GM12878 (cell line): ENCODE measurements around the gene PTPN2. TPM values are rescaled to one million over a fixed set of nuclear protein-coding genes. Genes with fewer than 3 reads are reported as not detected.

Experiments
- ATAC-seq: fragments of 200-7000 bp; cut with Tn5 transposase; 3 replicates; pipeline ENCODE4 v1.9.1; 2020; ENCODE audit warnings: mild to moderate bottlenecking, moderate library complexity
- BruUV-seq: library from RNA; stranded (reverse); fragments of 400-500 nt; replicated peaks from 2 replicates; lab custom pipeline; 2021; lab: Mats Ljungman, UMichigan
- CTCF ChIA-PET: fragments of 300-600 bp; sonication (Branson Sonifier 250); formaldehyde crosslinking; extraction: SDS; loops from one replicate; lab custom pipeline; 2021; ENCODE audit warnings: inconsistent platforms; lab: Yijun Ruan, JAX
- POLR2A ChIA-PET: fragments of 350-600 bp; formaldehyde crosslinking; extraction: SDS; loops from one replicate; lab custom pipeline; 2021; ENCODE audit warnings: inconsistent platforms; lab: Charles Lee
- RAD21 ChIA-PET: fragments of 300-600 bp; sonication (Branson Sonifier 250); formaldehyde crosslinking; loops from one replicate; lab custom pipeline; 2023; ENCODE audit warnings: antibody characterized with exemption; ENCODE audit not compliant: unreplicated experiment; lab: Charles Lee
- SMC1A ChIA-PET: fragments of 300-600 bp; sonication (Branson Sonifier 250); formaldehyde crosslinking; loops from one replicate; lab custom pipeline; 2023; ENCODE audit not compliant: unreplicated experiment, uncharacterized antibody; lab: Charles Lee
- DNase-seq: peaks from one replicate; pipeline ENCODE4 v3.0.0-alpha.2; 2011; ENCODE audit warnings: low read depth, low spot score
- FAIRE-seq: peaks from 3 replicates; lab custom pipeline; 2011; peaks lifted over from hg19 to GRCh38; lab: Jason Lieb, UNC
- H2AFZ ChIP-seq: 2 replicates; pipeline ENCODE4 v1.6.0; 2011; ENCODE audit warnings: low read depth, low read length, control low read depth; ENCODE audit not compliant: control insufficient read depth
- H3K27ac ChIP-seq: 2 replicates; pipeline ENCODE4 v1.5.1; 2011; ENCODE audit warnings: control low read depth; ENCODE audit not compliant: control insufficient read depth, insufficient read depth
- H3K27me3 ChIP-seq, 2 experiments: replicated peaks in 1 of 2; 2 replicates each; pipeline versions ENCODE4 v1.6.0 to v1.6.1; 2011; ENCODE audit warnings: low read length in 1 of 2; ENCODE audit not compliant: control insufficient read depth in 2 of 2, insufficient read depth in 2 of 2
- H3K36me3 ChIP-seq, 2 experiments: 2 replicates each; pipeline ENCODE4 v1.5.1; 2011; ENCODE audit warnings: low read length in 1 of 2; ENCODE audit not compliant: control insufficient read depth in 2 of 2, insufficient read depth in 2 of 2
- H3K4me1 ChIP-seq: 2 replicates; pipeline ENCODE4 v1.6.1; 2011; ENCODE audit warnings: mild to moderate bottlenecking, low read length, moderate library complexity, mixed read lengths; ENCODE audit not compliant: control insufficient read depth, insufficient read depth
- H3K4me2 ChIP-seq: 2 replicates; pipeline ENCODE4 v1.6.0; 2011; ENCODE audit warnings: control low read depth; ENCODE audit not compliant: control insufficient read depth, insufficient read depth
- H3K4me3 ChIP-seq: fragments of 200-600 bp; sonication (generic); 2 replicates; pipeline ENCODE4 v1.5.1; 2016
- H3K79me2 ChIP-seq: 2 replicates; pipeline ENCODE4 v1.6.0; 2011; ENCODE audit warnings: low read length; ENCODE audit not compliant: control insufficient read depth, insufficient read depth
- H3K9ac ChIP-seq: 2 replicates; pipeline ENCODE4 v1.8.0; 2011; ENCODE audit warnings: low read length, control low read depth, mixed read lengths; ENCODE audit not compliant: control insufficient read depth, insufficient read depth
- H3K9me3 ChIP-seq: replicated peaks from 3 replicates; pipeline ENCODE4 v1.5.1; 2011; ENCODE audit warnings: mild to moderate bottlenecking, low read length; ENCODE audit not compliant: control insufficient read depth, insufficient read depth
- H4K20me1 ChIP-seq: 2 replicates; pipeline ENCODE4 v1.6.0; 2011; ENCODE audit not compliant: control insufficient read depth, insufficient read depth
- ASH2L ChIP-seq: fragments of 300-600, 200-600 bp; sonication (generic); IDR thresholded peaks from 2 replicates; pipeline ENCODE4 v1.6.1; 2017; ENCODE audit warnings: low read depth, mild to moderate bottlenecking, borderline replicate concordance
- BACH1 ChIP-seq: fragments of 450-650 bp; IDR thresholded peaks from 2 replicates; pipeline ENCODE4 v1.6.1; 2017; ENCODE audit warnings: mild to moderate bottlenecking, borderline replicate concordance
- EGR1 ChIP-seq, 2 experiments: IDR thresholded peaks; 1 replicate in 1 of 2; 2 replicates in 1 of 2; pipeline ENCODE4 v1.6.1; 2011 to 2012; ENCODE audit warnings: low read depth in 2 of 2, low read length in 2 of 2, borderline replicate concordance in 1 of 2, mild to moderate bottlenecking in 1 of 2, moderate library complexity in 1 of 2
- PKNOX1 ChIP-seq: fragments of 450-650 bp; IDR thresholded peaks from 2 replicates; pipeline ENCODE4 v1.6.1; 2016; ENCODE audit warnings: mild to moderate bottlenecking
- RFX5 ChIP-seq: IDR thresholded peaks from 2 replicates; pipeline ENCODE4 v1.6.1; 2011; ENCODE audit warnings: low read depth, low read length, improper control_type of control experiment
- USF2 ChIP-seq: IDR thresholded peaks from 2 replicates; pipeline ENCODE4 v1.6.1; 2011; ENCODE audit warnings: low read depth, low read length, improper control_type of control experiment, borderline replicate concordance
- ZBED1 ChIP-seq: IDR thresholded peaks from 2 replicates; pipeline ENCODE4 v1.6.1; 2016; ENCODE audit warnings: borderline replicate concordance
- ZNF384 ChIP-seq: IDR thresholded peaks from 2 replicates; pipeline ENCODE4 v1.6.1; 2012; ENCODE audit warnings: low read depth, mild to moderate bottlenecking, low read length, improper control_type of control experiment, borderline replicate concordance
- WGBS: methylation state at CpG from one replicate; pipeline ENCODE4 v1.1.6; 2016; ENCODE audit warnings: low lambda C conversion rate; ENCODE audit not compliant: insufficient replicate concordance, insufficient coverage; ENCODE audit errors: missing lambda C conversion rate; 5-methylcytosine and 5-hydroxymethylcytosine counted together
- in situ Hi-C: fragments of 300-500 bp; cut with MboI; formaldehyde crosslinking; loops from 9 replicates; pipeline ENCODE4 v1.14.3; 2018; ENCODE audit warnings: mixed read lengths
- intact Hi-C: fragments of 100-400 bp; cut with micrococcal nuclease; formaldehyde crosslinking; loops from one replicate; pipeline ENCODE4 v1.14.2; 2022; ENCODE audit not compliant: unreplicated experiment
- polyA plus RNA-seq, 11 experiments: library from polyadenylated mRNA; depleted of rRNA in 4 of 11; unstranded in 6 of 11; stranded (reverse) in 5 of 11; fragments of >200 nt; fragmentation: Nextera tagmentation in 4 of 11; fragmentation: Illumina TruSeq in 1 of 11; extraction: Ambion mirVana in 4 of 11; extraction: Trizol in 1 of 11; gene quantifications; 1 replicate in 1 of 11; 2 replicates in 10 of 11; pipeline versions ENCODE4 v1.2.1 to v1.2.3, GENCODE V29; 2011 to 2016; ENCODE audit warnings: inconsistent platforms in 2 of 11, missing spikeins in 2 of 11, low read depth in 1 of 11
- total RNA-seq, 4 experiments: library from RNA; depleted of rRNA in 3 of 4; stranded (reverse); fragments of >200 nt in 3 of 4; fragmentation: Illumina TruSeq in 1 of 4; extraction: Trizol in 1 of 4; gene quantifications; 2 replicates each; pipeline versions ENCODE4 v1.2.1 to v1.2.3, GENCODE V29; 2013 to 2021

PTPN2 gene
- total and polyA plus RNA-seq, 10 of the 15 experiments (the other 5 are each of a cell fraction or from before 2014, with no cell fraction given) = 46.5 to 86.7 (median 64.6) TPM

GRCh38 chr18:12840382-12840781, 43.7 kb downstream of the PTPN2 start:
- H3K27me3 ChIP-seq = no peaks in the 10 kb centered on the region
- peak overlapping the region; percentile 44 for H3K9ac ChIP-seq
- 22% methylated on average over 3 of the region's 3 CpGs for WGBS
- peaks cover 0 to 2% of the 10 kb centered on the region in 2 experiments; a peak in 1 of 4 replicates for H3K36me3 ChIP-seq
- peaks cover 64% of the 10 kb centered on the region for H3K79me2 ChIP-seq
- CTCF ChIA-PET = interaction anchor here (0.9 to 2.2 kb wide), 6 partner anchors 37 to 156 kb away, joined by 3 to 7 read pairs (median 4); no protein-coding TSS in a partner anchor
- no peak overlapping the region for H2AFZ ChIP-seq
- intact Hi-C loops (no loop called here), in situ Hi-C loops (no loop called here)
- DNase-seq (no peak), ATAC-seq (peak; percentile 23), FAIRE-seq (no peak)
- no TSS peak for BruUV-seq
- POLR2A ChIA-PET = interaction anchor here (0.9 to 3.2 kb wide), 2 partner anchors 13 to 43 kb away, joined by 3 to 62 read pairs; partner anchors contain the start of gene PTPN2
- peak overlapping the region; percentile 4; the same call in 1 of the 2 replicates for H3K4me3 ChIP-seq
- RAD21 ChIA-PET = interaction anchor here (2.1 to 3.0 kb wide), 2 partner anchors 17 to 43 kb away, joined by 7 to 81 read pairs; partner anchors contain the start of gene PTPN2
- peak overlapping the region; percentile 95 for H3K27ac ChIP-seq
- peak overlapping the region; percentile 96 for H3K4me2 ChIP-seq
- no peaks in the 10 kb centered on the region; the same call in 2 of the 3 replicates for H3K9me3 ChIP-seq
- SMC1A ChIA-PET = interaction anchor here (1.0 to 3.0 kb wide), 5 partner anchors 10 to 45 kb away, joined by 3 to 52 read pairs (median 5); partner anchors contain the start of gene PTPN2
- peaks cover 49% of the 10 kb centered on the region for H3K4me1 ChIP-seq
- TF ChIP-seq PKNOX1 = peak; percentile 80
- no peak for TF ChIP-seq ZBED1
- TF ChIP-seq RFX5 = no peak
- no peak for TF ChIP-seq BACH1
- no peak for TF ChIP-seq ASH2L
- no peak for TF ChIP-seq ZNF384
- no peak for TF ChIP-seq USF2
- TF ChIP-seq EGR1 (IDR thresholded peaks at IDR 0.05; ENCODE audit: borderline replicate concordance in 1 of 2, low read depth in 2 of 2, low read length in 2 of 2) = no peak
- H4K20me1 ChIP-seq = no peaks in the 10 kb centered on the region
